K562 (cell line): ENCODE measurements around the gene MYL12A. TPM values are rescaled to one million over a fixed set of nuclear protein-coding genes. Genes with fewer than 3 reads are reported as not detected.
A peak's percentile ranks its signal among the peaks of the same experiment; 100 is the strongest.

Source experiments
- ATF2 ChIP-seq: sonication (generic); formaldehyde crosslinking; IDR thresholded peaks from 2 replicates; pipeline ENCODE4 v1.8.1; 2022; ENCODE audit warnings: missing genetic modification reagents
- BRCA1 ChIP-seq, 2 experiments: fragments of 450-650 bp in 1 of 2; sonication (generic) in 1 of 2; formaldehyde crosslinking in 1 of 2; IDR thresholded peaks; 2 replicates each; pipeline versions ENCODE4 v1.5.0 to v1.6.1; 2017 to 2020; ENCODE audit warnings: mild to moderate bottlenecking in 1 of 2, missing genetic modification reagents in 1 of 2
- BRF2 ChIP-seq: IDR thresholded peaks from 3 replicates; pipeline ENCODE4 v1.6.1; 2011; ENCODE audit warnings: borderline replicate concordance, mild to moderate bottlenecking; ENCODE audit not compliant: insufficient read length, insufficient read depth
- CTCFL ChIP-seq: IDR thresholded peaks from 2 replicates; pipeline ENCODE4 v1.6.1; 2011; ENCODE audit warnings: borderline replicate concordance, low read depth, mild to moderate bottlenecking, moderate library complexity, low read length; ENCODE audit not compliant: insufficient read depth, poor library complexity, severe bottlenecking
- DACH1 ChIP-seq: fragments of 450-650 bp; IDR thresholded peaks from 2 replicates; pipeline ENCODE4 v1.6.1; 2018; ENCODE audit not compliant: partially characterized antibody
- DEAF1 ChIP-seq: fragments of 450-650 bp; formaldehyde crosslinking; IDR thresholded peaks from 2 replicates; pipeline ENCODE4 v1.4.0; 2020; ENCODE audit warnings: mild to moderate bottlenecking, moderate library complexity
- FOXK2 ChIP-seq, 2 experiments: fragments of 450-650 bp; IDR thresholded peaks in 1 of 2; conservative IDR thresholded peaks in 1 of 2; 2 replicates each; pipeline ENCODE4 v1.6.1; 2016; ENCODE audit warnings: low read depth in 2 of 2, mild to moderate bottlenecking in 1 of 2
- KLF6 ChIP-seq: fragments of 250-450 bp; sonication (Bioruptor Pico); IDR thresholded peaks from 2 replicates; pipeline ENCODE4 v1.4.0; 2020; ENCODE audit warnings: mild to moderate bottlenecking, moderate library complexity, borderline replicate concordance
- MEF2A ChIP-seq: IDR thresholded peaks from 2 replicates; pipeline ENCODE4 v1.6.1; 2011; ENCODE audit warnings: low read depth, mild to moderate bottlenecking, low read length, moderate library complexity; ENCODE audit not compliant: control insufficient read depth
- NR1H2 ChIP-seq: sonication (generic); formaldehyde crosslinking; IDR thresholded peaks from 2 replicates; pipeline ENCODE4 v1.4.0; 2020; ENCODE audit warnings: mild to moderate bottlenecking, missing genetic modification reagents
- PHTF2 ChIP-seq: fragments of 250-450 bp; sonication (Bioruptor Pico); IDR thresholded peaks from 2 replicates; pipeline ENCODE4 v1.5.0; 2021; ENCODE audit warnings: mild to moderate bottlenecking
- RFX1 ChIP-seq: fragments of 450-650 bp; IDR thresholded peaks from 2 replicates; pipeline ENCODE4 v1.6.1; 2016; ENCODE audit warnings: mild to moderate bottlenecking, moderate library complexity
- RFX5 ChIP-seq: IDR thresholded peaks from 2 replicates; pipeline ENCODE4 v1.6.1; 2011; ENCODE audit warnings: low read depth, mild to moderate bottlenecking, improper control_type of control experiment, low read length
- SRF ChIP-seq, 2 experiments: fragments of 250-450, 450-650 bp in 1 of 2; sonication (Bioruptor Pico) in 1 of 2; sonication (generic) in 1 of 2; formaldehyde crosslinking; IDR thresholded peaks; 2 replicates each; pipeline versions ENCODE4 v1.5.0 to v1.5.1; 2020 to 2022; ENCODE audit warnings: mild to moderate bottlenecking in 1 of 2, missing genetic modification reagents in 1 of 2
- TEAD1 ChIP-seq, 2 experiments: fragments of 450-650 bp in 1 of 2; sonication (generic) in 1 of 2; formaldehyde crosslinking; IDR thresholded peaks; 2 replicates each; pipeline versions ENCODE4 v1.4.0 to v1.8.0; 2020 to 2022; ENCODE audit warnings: mild to moderate bottlenecking in 2 of 2, missing genetic modification reagents in 1 of 2
- ZFP30 ChIP-seq: fragments of 250-450 bp; sonication (Bioruptor Pico); IDR thresholded peaks from 2 replicates; pipeline ENCODE4 v1.8.0; 2022; ENCODE audit warnings: moderate library complexity, mild to moderate bottlenecking, inconsistent platforms, borderline replicate concordance
- ZNF133 ChIP-seq: fragments of 250-450 bp; sonication (Bioruptor Pico); IDR thresholded peaks from 2 replicates; pipeline ENCODE4 v1.4.0; 2020; ENCODE audit warnings: mild to moderate bottlenecking
- ZNF146 ChIP-seq: IDR thresholded peaks from one replicate; pipeline ENCODE4 v1.6.1; 2018; ENCODE audit warnings: missing compliant biosample characterization; ENCODE audit not compliant: unreplicated experiment
- ZNF444 ChIP-seq: fragments of 250-450 bp; sonication (Bioruptor Pico); IDR thresholded peaks from 2 replicates; pipeline ENCODE4 v1.4.0; 2020; ENCODE audit warnings: mild to moderate bottlenecking, moderate library complexity
- ZNF561 ChIP-seq: fragments of 450-650 bp; formaldehyde crosslinking; conservative IDR thresholded peaks from 2 replicates; pipeline ENCODE4 v1.4.0; 2020; ENCODE audit warnings: mild to moderate bottlenecking, moderate library complexity
- polyA plus RNA-seq, 8 experiments: library from polyadenylated mRNA; depleted of rRNA in 4 of 8; stranded (reverse) in 5 of 8; unstranded in 3 of 8; fragments of >200 nt; fragmentation: Nextera tagmentation in 2 of 8; fragmentation: Illumina TruSeq in 1 of 8; extraction: Ambion mirVana in 2 of 8; extraction: Trizol in 1 of 8; gene quantifications; 2 replicates each; pipeline versions ENCODE4 v1.2.1 to v1.2.3, GENCODE V29; 2011 to 2014; ENCODE audit warnings: inconsistent platforms in 1 of 8, missing spikeins in 1 of 8
- total RNA-seq, 7 experiments: library from RNA; depleted of rRNA in 6 of 7; stranded (reverse); fragments of >200 nt in 6 of 7; fragmentation: Illumina TruSeq in 2 of 7; extraction: Trizol in 2 of 7; gene quantifications; 2 replicates each; pipeline versions ENCODE4 v1.2.1 to v1.2.3, GENCODE V29; 2011 to 2021; ENCODE audit warnings: low replicate concordance in 1 of 7

MYL12A gene
- total and polyA plus RNA-seq, 9 of the 15 experiments (the other 6 are each of a cell fraction or from before 2014, with no cell fraction given): 308 to 1,031 (median 559) TPM

- TF ChIP-seq FOXK2 (conservative IDR thresholded peaks at IDR 0.05 in 1 of 2, IDR thresholded peaks at IDR 0.05 in 1 of 2; ENCODE audit: low read depth in 2 of 2) (no peak; a peak in 1 of 4 replicates), NR1H2 (CRISPR knock-in tag) (peak; percentile 96; the same call in 1 of the 2 replicates), DEAF1 (no peak), ZNF444 (CRISPR knock-in tag) (no peak), ZFP30 (CRISPR knock-in tag) (no peak), RFX5 (no peak), ZNF146 (no peak), RFX1 (no peak), ATF2 (CRISPR knock-in tag) (no peak), BRCA1 (IDR thresholded peaks at IDR 0.05) (no peak), BRCA1 (CRISPR knock-in tag; IDR thresholded peaks at IDR 0.05) (no peak), PHTF2 (CRISPR knock-in tag) (no peak), DACH1 (no peak), ZNF133 (no peak), BRF2 (no peak), CTCFL (peak; percentile 55), TEAD1 (CRISPR knock-in tag; IDR thresholded peaks at IDR 0.05) (0 out of 4 replicates have a peak, but pooled peaks of 1 of the 2 experiments have one; percentile 53), ZNF561 (CRISPR knock-in tag) (no peak), MEF2A (no peak), KLF6 (CRISPR knock-in tag) (no peak), SRF (CRISPR knock-in tag; IDR thresholded peaks at IDR 0.05) (peak in 1 of 2 experiments; percentile 38; a peak in 1 of 4 replicates)
These were observed 49.7 kb downstream of the MYL12A start (continued) for GRCh38 chr18:3297025-3297984.
